Measurements from ENCODE around the gene PRXL2C. TPM values are rescaled to one million over a fixed set of nuclear protein-coding genes. Genes with fewer than 3 reads are reported as not detected.
A peak's percentile ranks its signal among the peaks of the same experiment; 100 is the strongest.

Gene PRXL2C
- total RNA-seq, 1 donor from 2014 or later: 17.5 TPM

DNA sequence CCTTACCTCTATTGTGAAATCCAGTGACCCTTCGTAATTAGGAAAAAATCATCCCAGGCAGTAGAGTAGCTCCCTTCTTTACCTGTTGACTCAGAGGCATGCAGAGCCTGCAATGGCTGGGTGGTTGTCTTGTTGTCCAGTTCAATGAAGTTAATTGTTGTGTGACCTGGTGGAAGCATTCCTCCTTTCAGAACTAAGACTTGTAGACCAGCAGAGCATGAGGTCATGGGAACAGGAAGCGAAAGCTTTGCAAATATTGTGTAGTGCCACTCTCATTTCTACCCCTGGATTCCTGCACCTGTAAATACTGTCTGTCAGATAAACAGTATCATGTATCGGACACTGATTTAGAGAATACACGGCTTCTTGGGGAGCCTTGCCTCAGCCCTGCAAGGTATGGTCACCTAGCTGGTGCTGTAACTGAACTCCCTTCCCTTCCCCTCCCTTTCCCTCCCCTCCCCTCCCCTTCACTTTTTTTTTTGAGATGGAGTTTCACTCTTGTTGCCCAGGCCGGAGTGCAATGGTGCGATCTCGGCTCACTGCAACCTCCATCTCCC, 5.7 kb upstream of the PRXL2C start:
- no peak overlapping the region for H3K27ac Mint-ChIP-seq (ENCODE audit: unreplicated experiment)
- TF ChIP-seq, protein P1, sequence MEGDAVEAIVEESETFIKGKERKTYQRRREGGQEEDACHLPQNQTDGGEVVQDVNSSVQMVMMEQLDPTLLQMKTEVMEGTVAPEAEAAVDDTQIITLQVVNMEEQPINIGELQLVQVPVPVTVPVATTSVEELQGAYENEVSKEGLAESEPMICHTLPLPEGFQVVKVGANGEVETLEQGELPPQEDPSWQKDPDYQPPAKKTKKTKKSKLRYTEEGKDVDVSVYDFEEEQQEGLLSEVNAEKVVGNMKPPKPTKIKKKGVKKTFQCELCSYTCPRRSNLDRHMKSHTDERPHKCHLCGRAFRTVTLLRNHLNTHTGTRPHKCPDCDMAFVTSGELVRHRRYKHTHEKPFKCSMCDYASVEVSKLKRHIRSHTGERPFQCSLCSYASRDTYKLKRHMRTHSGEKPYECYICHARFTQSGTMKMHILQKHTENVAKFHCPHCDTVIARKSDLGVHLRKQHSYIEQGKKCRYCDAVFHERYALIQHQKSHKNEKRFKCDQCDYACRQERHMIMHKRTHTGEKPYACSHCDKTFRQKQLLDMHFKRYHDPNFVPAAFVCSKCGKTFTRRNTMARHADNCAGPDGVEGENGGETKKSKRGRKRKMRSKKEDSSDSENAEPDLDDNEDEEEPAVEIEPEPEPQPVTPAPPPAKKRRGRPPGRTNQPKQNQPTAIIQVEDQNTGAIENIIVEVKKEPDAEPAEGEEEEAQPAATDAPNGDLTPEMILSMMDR (IDR thresholded peaks at IDR 0.05; ENCODE audit: unreplicated experiment): no peak
- H3K4me1 Mint-ChIP-seq (ENCODE audit: unreplicated experiment): peaks cover 3% of the 10 kb centered on the region
- no peak overlapping the region for H3K4me3 Mint-ChIP-seq (ENCODE audit: unreplicated experiment)
- peaks cover 8% of the 10 kb centered on the region for H3K27me3 Mint-ChIP-seq (ENCODE audit: unreplicated experiment)
- DNase-seq (ENCODE audit: low spot score): no peak
- no peaks in the 10 kb centered on the region for H3K36me3 Mint-ChIP-seq (ENCODE audit: low read depth, unreplicated experiment)
- no peaks in the 10 kb centered on the region for H3K9me3 Mint-ChIP-seq (ENCODE audit: unreplicated experiment)

DNA sequence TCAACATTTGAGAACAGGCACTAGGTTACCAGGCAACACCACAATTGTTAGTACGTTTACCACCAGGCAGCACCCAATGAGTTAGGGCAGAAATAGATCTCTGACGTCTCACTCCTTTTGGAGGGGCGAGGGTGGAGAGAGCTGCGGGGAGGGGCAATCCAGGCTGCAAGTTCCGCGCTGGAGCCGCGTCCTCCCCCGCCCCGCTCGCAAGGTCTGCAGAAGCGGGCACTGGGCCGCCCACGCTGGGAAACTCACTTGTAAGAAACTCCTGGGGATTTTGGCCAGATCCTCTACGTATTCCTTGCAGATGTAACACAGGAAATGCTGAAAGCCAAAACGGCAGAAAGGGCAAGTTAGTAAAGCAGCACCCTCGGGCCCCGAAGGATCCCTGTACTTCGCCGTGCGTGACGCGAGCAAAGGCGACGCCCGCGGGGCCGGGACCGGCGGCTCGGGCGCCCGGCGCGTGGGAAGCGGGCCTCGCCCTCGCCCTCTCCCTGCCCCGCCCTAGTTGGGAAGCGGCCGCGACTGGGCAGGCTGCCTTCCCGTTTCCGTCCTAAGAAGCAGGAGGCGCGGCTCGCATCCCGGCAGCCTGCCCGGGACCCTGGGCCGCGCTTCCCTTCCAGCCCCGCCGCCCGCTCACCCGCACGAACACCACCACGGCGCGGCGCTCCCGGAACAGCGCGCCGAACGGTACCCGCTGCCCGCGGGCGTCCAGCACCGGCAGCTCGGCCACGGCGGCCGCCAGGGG, 493 bp downstream of the PRXL2C start:
- Mint-ChIP-seq H3K4me1 (ENCODE audit: unreplicated experiment) (peaks cover 10% of the 10 kb centered on the region), H3K36me3 (ENCODE audit: low read depth, unreplicated experiment) (peaks cover 13% of the 10 kb centered on the region), H3K27me3 (ENCODE audit: unreplicated experiment) (peaks cover 13% of the 10 kb centered on the region), H3K9me3 (ENCODE audit: unreplicated experiment) (no peaks in the 10 kb centered on the region), H3K4me3 (ENCODE audit: unreplicated experiment) (peak overlapping the region; percentile 95), H3K27ac (ENCODE audit: unreplicated experiment) (peak overlapping the region; percentile 99)
- TF ChIP-seq, protein P1 (IDR thresholded peaks at IDR 0.05; ENCODE audit: unreplicated experiment): no peak
- DNase-seq (ENCODE audit: low spot score): peak; percentile 82

DNA sequence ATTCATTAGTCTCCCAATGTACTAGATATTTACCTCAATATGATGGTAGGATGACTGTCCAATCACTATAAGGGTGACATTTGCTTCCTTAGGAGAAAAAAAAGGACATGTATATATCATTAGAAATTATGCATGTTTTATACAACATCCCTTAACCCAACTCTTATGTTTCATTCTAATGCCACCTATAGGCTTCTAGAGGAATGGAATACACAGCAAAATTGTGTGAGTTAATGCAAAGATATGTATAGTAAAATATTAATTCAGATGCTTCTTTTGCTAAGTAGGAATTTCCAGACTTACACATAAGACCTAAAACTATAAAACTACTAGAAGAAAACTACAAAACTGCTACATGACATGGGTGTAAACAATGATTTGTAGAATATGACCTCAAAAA, 3.5 kb downstream of the PRXL2C start:
- Mint-ChIP-seq H3K4me1 (ENCODE audit: unreplicated experiment) (peaks cover 10% of the 10 kb centered on the region), H3K4me3 (ENCODE audit: unreplicated experiment) (peak overlapping the region; percentile 47), H3K36me3 (ENCODE audit: low read depth, unreplicated experiment) (peaks cover 17% of the 10 kb centered on the region), H3K27me3 (ENCODE audit: unreplicated experiment) (peaks cover 13% of the 10 kb centered on the region), H3K9me3 (ENCODE audit: unreplicated experiment) (no peaks in the 10 kb centered on the region), H3K27ac (ENCODE audit: unreplicated experiment) (no peak overlapping the region)
- no peak for DNase-seq (ENCODE audit: low spot score)
- TF ChIP-seq, protein P1 (IDR thresholded peaks at IDR 0.05; ENCODE audit: unreplicated experiment): no peak

DNA sequence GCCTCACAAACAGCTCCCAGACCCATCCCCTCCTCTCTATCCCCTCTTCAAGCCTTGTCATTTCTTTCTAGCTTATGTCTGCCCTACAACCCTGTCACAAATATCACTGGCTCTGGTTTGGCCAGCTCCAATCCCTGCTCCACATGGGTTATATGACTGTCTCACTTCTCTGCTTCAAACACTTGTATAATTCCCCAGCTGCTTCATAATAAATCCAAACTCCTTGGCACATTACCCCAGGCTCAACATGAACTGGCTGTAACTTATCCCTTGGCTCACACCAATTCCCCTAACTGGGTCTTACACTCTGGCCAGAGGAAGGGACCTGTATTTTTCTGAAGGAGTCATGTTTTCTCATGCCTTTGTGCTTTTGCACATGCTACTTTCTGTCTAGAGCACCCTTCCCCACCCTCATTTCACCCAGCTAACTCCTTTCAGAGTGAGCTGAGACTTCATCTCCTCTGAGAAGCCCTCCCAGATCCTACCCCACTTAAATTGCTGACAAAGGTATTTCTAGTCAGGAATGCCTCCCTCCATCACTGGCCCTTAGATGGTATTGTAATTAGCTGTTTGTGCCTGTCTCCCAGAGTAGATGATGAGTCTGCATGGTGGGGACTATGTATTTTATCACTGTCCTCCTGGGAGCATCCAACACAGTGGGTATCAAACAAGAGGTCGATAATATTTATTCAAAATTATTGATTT, 5.3 kb downstream of the PRXL2C start:
- H3K4me1 Mint-ChIP-seq (ENCODE audit: unreplicated experiment): peaks cover 5% of the 10 kb centered on the region
- TF ChIP-seq, protein P1 (IDR thresholded peaks at IDR 0.05; ENCODE audit: unreplicated experiment): no peak
- peak overlapping the region; percentile 34 for H3K4me3 Mint-ChIP-seq (ENCODE audit: unreplicated experiment)
- H3K9me3 Mint-ChIP-seq (ENCODE audit: unreplicated experiment): no peaks in the 10 kb centered on the region
- H3K27me3 Mint-ChIP-seq (ENCODE audit: unreplicated experiment): peaks cover 6% of the 10 kb centered on the region
- H3K27ac Mint-ChIP-seq (ENCODE audit: unreplicated experiment): no peak overlapping the region
- H3K36me3 Mint-ChIP-seq (ENCODE audit: low read depth, unreplicated experiment): peaks cover 27% of the 10 kb centered on the region
- no peak for DNase-seq (ENCODE audit: low spot score)
